Measurements from ENCODE around the gene OR2T10.
"Not testable (repeated sequence)": the region's sequence is repeated elsewhere in the genome, so short reads cannot be mapped to it uniquely, and the experiment has no call there.

The OR2T10 gene, protein sequence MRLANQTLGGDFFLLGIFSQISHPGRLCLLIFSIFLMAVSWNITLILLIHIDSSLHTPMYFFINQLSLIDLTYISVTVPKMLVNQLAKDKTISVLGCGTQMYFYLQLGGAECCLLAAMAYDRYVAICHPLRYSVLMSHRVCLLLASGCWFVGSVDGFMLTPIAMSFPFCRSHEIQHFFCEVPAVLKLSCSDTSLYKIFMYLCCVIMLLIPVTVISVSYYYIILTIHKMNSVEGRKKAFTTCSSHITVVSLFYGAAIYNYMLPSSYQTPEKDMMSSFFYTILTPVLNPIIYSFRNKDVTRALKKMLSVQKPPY

GRCh38 chr1:248597589-248597988 lies at the start of gene OR2T10:
Gene OR2T10 (minus strand): TSS chr1:248597700. CDS start chr1:248593768, 3,932 bp downstream.
- DNase-seq: no peak

GRCh38 chr1:248645178-248645577 lies 47.7 kb upstream of the OR2T10 start, which contains the start of gene OR2T35:
Gene OR2T35 (minus strand): TSS chr1:248645278. CDS start chr1:248639258, 6,020 bp downstream.
- DNase-seq: not testable (repeated sequence)

GRCh38 chr1:248642971-248643651 lies 45.6 kb upstream of the OR2T10 start:
- DNase-seq: not testable (repeated sequence)

DNA sequence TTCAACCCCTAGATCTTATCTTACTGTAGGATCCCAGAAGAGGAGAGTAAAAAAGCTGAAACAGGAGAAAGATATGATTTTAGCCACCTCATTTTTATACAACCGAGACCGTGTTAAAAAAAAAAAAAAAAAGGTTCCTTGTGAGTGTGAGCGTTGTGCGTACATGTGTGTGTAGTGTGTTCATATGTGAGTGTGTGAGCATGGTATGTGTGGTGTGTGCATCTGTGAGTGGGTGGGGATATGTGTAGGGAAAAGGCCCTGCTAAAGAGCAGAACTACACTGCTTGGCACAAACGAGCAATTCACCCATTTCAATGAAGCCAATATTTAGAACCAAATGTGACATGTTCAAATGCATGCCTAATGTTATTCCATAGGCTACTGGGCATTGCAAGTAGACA lies 44.1 kb upstream of the OR2T10 start:
- not testable (repeated sequence) for DNase-seq

DNA sequence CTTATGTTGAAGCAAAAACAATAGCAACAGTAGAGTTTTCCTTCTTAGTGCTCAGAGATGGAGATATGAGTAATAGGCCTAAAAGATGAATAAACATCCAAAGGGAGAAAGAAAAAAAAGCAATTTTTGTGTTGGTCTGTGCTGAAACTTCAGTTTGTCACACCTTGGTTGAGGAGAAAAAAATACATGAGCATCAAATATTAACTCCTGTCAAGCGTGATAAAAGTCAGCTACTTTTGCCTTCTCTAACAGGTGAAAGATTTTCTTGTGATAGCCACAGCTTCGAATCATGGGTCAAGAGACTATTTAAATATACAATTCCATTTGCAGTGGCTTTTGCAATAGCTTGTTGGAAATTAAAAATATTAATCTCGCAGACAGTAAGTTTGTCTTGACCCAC lies 43.4 kb upstream of the OR2T10 start:
- DNase-seq: not testable (repeated sequence)

- DNase-seq: not testable (repeated sequence)
Measured at GRCh38 chr1:248639652-248640051, 42.2 kb upstream of the OR2T10 start.

DNA sequence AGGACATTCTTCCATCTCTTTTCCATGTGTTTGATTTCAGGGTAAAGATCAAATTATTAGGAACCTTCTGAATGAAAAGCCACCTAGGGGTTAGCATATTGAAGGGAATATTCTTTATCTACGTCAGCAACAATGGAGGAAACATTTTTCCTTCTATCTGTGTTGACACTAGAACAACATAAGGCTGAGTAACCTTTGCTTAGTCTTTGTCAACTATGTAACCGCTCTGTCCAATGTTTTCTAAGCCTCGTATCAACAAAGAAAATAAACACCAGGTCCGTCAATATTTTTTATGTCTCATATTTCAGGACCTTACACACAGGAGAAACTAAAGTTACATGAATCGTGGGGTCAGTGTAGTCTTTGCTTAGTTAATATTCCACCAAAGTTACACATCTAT lies 39.1 kb upstream of the OR2T10 start:
- not testable (repeated sequence) for DNase-seq

- DNase-seq: not testable (repeated sequence)
Measured at GRCh38 chr1:248634991-248635390, 37.5 kb upstream of the OR2T10 start, which contains the start of gene OR2T11. Gene OR2T11 (minus strand): TSS chr1:248635091. CDS start chr1:248627128, 7,963 bp downstream.

DNA sequence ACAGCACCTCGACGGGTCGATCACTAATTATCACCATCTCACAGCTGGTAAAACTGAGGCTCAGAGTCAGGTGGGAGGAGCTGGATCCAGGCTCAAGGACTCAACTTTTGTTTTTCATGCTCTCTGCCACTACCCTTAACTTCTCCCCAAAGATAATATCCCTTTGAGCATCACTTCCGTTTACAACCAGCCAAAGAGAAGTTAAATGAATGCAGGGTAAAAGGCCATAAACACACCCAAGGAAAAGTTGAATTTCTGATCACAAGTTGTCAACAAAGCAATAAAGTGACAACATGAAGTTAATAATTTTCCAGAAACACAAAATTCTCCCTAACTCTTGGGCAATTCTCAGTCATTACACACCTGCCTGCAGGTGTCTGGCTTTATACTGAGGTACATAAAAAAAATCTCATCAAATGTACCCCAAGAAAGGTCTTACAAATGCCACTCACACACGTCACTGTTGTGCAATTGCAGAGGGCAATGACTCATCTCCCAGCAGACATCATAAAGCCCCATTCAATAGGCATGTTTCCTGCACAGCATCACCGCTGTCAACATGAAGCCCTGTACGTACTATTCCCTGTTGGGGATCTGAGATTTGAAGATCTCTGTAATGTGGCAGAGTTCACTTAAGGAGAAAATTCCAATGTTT lies 34.0 kb upstream of the OR2T10 start:
- DNase-seq: peak; percentile 76

GRCh38 chr1:248630551-248630950 lies 33.1 kb upstream of the OR2T10 start:
- no peak for DNase-seq

DNA sequence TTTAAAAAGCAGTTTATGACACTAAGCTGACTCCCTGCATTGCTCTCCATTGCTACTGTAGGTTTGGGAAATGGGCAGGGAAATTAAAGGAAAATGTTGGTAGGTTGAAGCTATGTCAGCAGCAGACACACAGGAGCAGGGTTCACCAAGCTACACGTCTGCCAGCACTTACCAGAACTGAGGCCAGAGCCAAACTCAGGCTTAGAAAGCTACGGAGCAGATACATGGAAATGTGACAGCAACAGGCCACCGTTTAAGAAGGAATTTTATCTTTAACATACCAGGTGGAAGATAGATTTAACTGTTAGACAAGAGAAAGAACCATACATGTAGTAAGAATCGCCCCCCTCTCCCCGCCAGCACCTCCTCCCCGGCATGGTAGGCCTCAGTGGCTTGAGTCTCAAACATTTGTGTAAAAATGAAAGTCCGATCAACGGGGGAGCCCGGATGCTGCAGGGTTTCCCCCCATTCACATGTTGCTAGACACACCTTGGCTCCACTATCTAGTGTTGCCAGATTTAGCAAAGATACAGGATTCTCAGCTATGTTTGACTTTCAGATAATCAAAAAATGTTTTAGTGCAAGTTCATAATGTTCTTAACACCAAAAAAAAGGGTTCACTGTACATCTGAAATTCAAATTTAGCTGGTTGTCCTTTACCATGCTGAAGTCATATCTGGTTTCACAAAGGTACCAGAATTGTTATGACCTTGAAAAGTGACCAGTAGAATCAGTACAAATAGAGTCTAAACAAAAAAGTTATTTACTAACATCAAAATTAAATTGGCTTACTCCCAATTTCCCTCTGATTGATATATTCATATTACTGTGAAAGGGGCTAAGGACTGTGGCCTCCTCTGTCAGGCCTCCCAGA lies 30.7 kb upstream of the OR2T10 start:
- no peak for DNase-seq

DNA sequence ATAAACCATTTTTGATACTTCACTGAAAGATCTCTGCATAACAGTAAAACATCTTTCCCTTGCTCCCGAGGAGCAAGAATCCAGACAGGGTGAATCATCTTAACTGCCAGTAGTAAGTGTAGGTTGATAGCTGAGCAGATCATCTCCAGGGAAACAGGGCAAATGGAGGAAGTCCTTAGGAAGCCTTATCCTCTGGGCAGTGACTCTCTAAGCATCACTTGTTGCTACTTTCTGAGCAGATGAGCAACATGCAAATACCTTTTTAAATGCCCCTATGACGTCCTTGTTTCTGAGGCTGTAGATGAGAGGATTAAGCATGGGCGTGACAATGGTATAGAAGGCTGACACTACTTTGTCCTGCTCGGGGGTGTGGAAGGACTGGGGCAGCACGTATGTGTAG lies 28.5 kb upstream of the OR2T10 start:
- DNase-seq: no peak

DNA sequence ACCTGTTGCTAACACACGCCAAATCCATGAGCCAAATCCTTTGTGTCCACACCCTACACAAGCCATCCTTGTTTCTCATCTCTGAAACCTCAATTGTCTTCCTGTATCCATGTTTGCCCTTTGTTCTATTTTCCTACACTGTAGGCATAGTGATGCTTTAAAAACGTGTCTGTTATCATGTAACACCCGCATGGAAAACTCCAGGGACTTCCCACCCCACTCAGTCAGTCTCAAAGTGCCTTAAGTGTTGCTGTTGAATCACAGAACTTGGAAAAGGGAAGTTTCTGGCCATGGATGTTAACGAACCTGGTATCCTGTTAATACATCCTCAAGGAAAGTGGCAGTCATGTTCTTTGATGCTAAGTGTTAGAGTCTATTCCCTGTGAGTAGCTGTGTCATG lies 27.7 kb upstream of the OR2T10 start:
- no peak for DNase-seq

- DNase-seq: peak; percentile 53
Measured at GRCh38 chr1:248622570-248623001, 25.1 kb upstream of the OR2T10 start.

GRCh38 chr1:248621770-248622169 lies 24.3 kb upstream of the OR2T10 start:
- no peak for DNase-seq

- peak; percentile 47 for DNase-seq
Measured at GRCh38 chr1:248618878-248619277, 21.4 kb upstream of the OR2T10 start.

DNA sequence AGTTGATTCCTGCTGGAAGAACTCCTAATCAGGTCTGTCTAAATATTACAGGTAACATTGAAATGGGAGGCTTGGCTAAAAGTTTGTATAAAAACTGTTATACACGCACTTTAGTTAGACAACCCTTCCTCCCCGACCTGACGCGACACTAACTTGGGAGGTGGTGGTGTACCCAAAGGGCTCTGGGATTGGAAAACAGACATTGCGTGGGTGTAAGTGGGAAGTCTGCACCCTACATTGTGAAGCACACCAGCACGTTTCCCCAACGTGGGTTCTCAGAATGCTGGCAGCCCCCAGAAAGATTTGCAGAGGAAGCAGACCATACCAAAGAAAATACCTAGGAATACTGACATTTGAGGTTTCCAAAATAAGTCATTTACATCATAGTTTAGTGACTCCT lies 20.6 kb upstream of the OR2T10 start:
- DNase-seq: no peak

- DNase-seq: no peak
Measured at GRCh38 chr1:248613742-248614141, 16.2 kb upstream of the OR2T10 start.

- no peak for DNase-seq
Measured at GRCh38 chr1:248611883-248612414, 14.4 kb upstream of the OR2T10 start.

DNA sequence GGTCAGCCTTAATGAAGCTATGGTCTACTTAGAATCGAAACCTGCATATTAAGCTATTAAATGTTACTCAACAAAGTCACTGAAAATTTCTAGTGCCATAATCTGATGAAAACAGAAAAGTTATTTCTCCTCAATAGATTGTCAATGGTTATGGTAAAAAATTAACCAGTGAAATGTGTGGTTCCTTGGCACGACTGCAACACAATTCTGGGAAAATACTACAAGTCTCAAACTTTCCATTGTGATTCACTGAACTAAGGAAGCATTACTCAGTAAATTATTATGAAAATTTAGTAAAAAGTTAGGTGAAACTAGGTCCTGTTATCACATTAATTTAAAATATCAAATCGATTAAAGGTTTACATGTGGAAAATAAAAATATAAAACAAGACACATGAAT lies 12.8 kb upstream of the OR2T10 start:
- DNase-seq: no peak

GRCh38 chr1:248599396-248599795 lies 1.9 kb upstream of the OR2T10 start:
- no peak for DNase-seq

DNA sequence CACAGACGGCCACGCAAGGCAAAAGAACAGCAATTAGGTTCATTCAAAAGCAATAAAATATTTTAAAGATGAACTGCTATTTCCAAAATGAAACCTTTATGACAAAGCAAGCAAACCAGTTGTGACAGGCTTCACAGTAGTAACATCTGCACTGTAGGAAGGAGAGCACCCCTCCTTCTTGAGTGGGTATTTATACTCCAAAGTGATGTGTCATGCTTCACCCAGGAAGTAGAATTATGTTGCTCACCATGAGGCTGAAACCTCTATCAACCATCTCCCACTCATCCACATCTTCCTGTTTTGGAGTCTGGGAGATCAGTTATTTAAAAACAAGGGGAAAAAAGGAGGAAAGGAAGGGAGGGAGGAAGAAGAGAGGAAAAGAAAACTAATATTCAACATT lies 885 bp downstream of the OR2T10 start:
- DNase-seq: peak; percentile 13
